ENCODE measurements around the gene CLDN22.

Gene CLDN22

GRCh38 chr4:183323295-183323694, 3.2 kb upstream of the CLDN22 start:
- Histone ChIP-seq H3K79me2 (ENCODE audit: insufficient read depth, low read length) (no peaks in the 10 kb centered on the region), H3K27me3 (ENCODE audit: low read length) (no peaks in the 10 kb centered on the region), H3K27ac (ENCODE audit: low read depth, low read length) (no peak overlapping the region), H3K9ac (ENCODE audit: low read length) (no peak overlapping the region), H2AFZ (ENCODE audit: low read depth, low read length, severe bottlenecking) (no peak overlapping the region), H3K4me3 (ENCODE audit: insufficient read depth, low read length, poor library complexity, severe bottlenecking) (no peak overlapping the region), H3K9me3 (ENCODE audit: insufficient read depth, low read length) (no peaks in the 10 kb centered on the region), H3K4me2 (ENCODE audit: low read depth, low read length, poor library complexity, severe bottlenecking) (no peak overlapping the region), H4K20me1 (ENCODE audit: low read depth, low read length) (no peaks in the 10 kb centered on the region), H3K9me2 (replicated peaks; ENCODE audit: insufficient read depth, low read length) (no peaks in the 10 kb centered on the region), H3F3A (ENCODE audit: insufficient read depth) (no peaks in the 10 kb centered on the region), H3K36me3 (ENCODE audit: low read length) (no peaks in the 10 kb centered on the region)
- TF ChIP-seq EZH2phosphoT487 (conservative IDR thresholded peaks at IDR 0.05; ENCODE audit: low read length) (no peak), CTCF (IDR thresholded peaks at IDR 0.05; ENCODE audit: insufficient read depth, low read length, poor library complexity, severe bottlenecking) (no peak)

GRCh38 chr4:183322326-183322725, 2.2 kb upstream of the CLDN22 start, which contains the start of gene CLDN24:
CLDN24 (minus strand) TSS chr4:183322426; CDS start chr4:183322426, 0 bp downstream.
- H3K9me2 ChIP-seq (replicated peaks; ENCODE audit: insufficient read depth, low read length) = no peaks in the 10 kb centered on the region
- no peak within 1 kb of the TSS for H3K4me3 ChIP-seq (ENCODE audit: insufficient read depth, low read length, poor library complexity, severe bottlenecking)
- no peak within 1 kb of the TSS for H3K9ac ChIP-seq (ENCODE audit: low read length)
- no peak within 1 kb of the TSS for H3K27ac ChIP-seq (ENCODE audit: low read depth, low read length)
- no peaks in the 10 kb centered on the region for H3K9me3 ChIP-seq (ENCODE audit: insufficient read depth, low read length)
- H2AFZ ChIP-seq (ENCODE audit: low read depth, low read length, severe bottlenecking) = no peak within 1 kb of the TSS
- H3K36me3 ChIP-seq (ENCODE audit: low read length) = no peaks in the 10 kb centered on the region
- no peak within 1 kb of the TSS for H3K4me2 ChIP-seq (ENCODE audit: low read depth, low read length, poor library complexity, severe bottlenecking)
- TF ChIP-seq EZH2phosphoT487 (conservative IDR thresholded peaks at IDR 0.05; ENCODE audit: low read length) = no peak
- TF ChIP-seq CTCF (IDR thresholded peaks at IDR 0.05; ENCODE audit: insufficient read depth, low read length, poor library complexity, severe bottlenecking) = no peak
- H3K27me3 ChIP-seq (ENCODE audit: low read length) = no peaks in the 10 kb centered on the region
- H4K20me1 ChIP-seq (ENCODE audit: low read depth, low read length) = no peaks in the 10 kb centered on the region
- H3F3A ChIP-seq (ENCODE audit: insufficient read depth) = no peaks in the 10 kb centered on the region
- H3K79me2 ChIP-seq (ENCODE audit: insufficient read depth, low read length) = no peaks in the 10 kb centered on the region

- Histone ChIP-seq H3K36me3 (ENCODE audit: low read length) (no peaks in the 10 kb centered on the region), H2AFZ (ENCODE audit: low read depth, low read length, severe bottlenecking) (no peak overlapping the region), H3K9me3 (ENCODE audit: insufficient read depth, low read length) (no peaks in the 10 kb centered on the region), H3K9me2 (replicated peaks; ENCODE audit: insufficient read depth, low read length) (no peaks in the 10 kb centered on the region), H3K27ac (ENCODE audit: low read depth, low read length) (no peak overlapping the region), H3K9ac (ENCODE audit: low read length) (no peak overlapping the region), H4K20me1 (ENCODE audit: low read depth, low read length) (no peaks in the 10 kb centered on the region), H3K79me2 (ENCODE audit: insufficient read depth, low read length) (no peaks in the 10 kb centered on the region), H3F3A (ENCODE audit: insufficient read depth) (no peaks in the 10 kb centered on the region), H3K4me2 (ENCODE audit: low read depth, low read length, poor library complexity, severe bottlenecking) (no peak overlapping the region), H3K27me3 (ENCODE audit: low read length) (no peaks in the 10 kb centered on the region), H3K4me3 (ENCODE audit: insufficient read depth, low read length, poor library complexity, severe bottlenecking) (no peak overlapping the region)
- no peak for TF ChIP-seq EZH2phosphoT487 (conservative IDR thresholded peaks at IDR 0.05; ENCODE audit: low read length)
- TF ChIP-seq CTCF (IDR thresholded peaks at IDR 0.05; ENCODE audit: insufficient read depth, low read length, poor library complexity, severe bottlenecking) = no peak
Observed at GRCh38 chr4:183321516-183321915, 1.4 kb upstream of the CLDN22 start.
